Suppressor macrophage treated with lipopolysaccharide for 1 hour (primary cell): ENCODE data around the gene THOC6.
"Not testable (repeated sequence)": the region's sequence is repeated elsewhere in the genome, so short reads cannot be mapped to it uniquely, and the experiment has no call there.

ENCODE experiments used
- DNase-seq, 3 donors: peaks; one replicate each; pipeline ENCODE4 v3.0.0-alpha.2; 2020 to 2022

THOC6 gene

GRCh38 chr16:3057181-3058138, 33.6 kb downstream of the THOC6 start:
- peak in 1 of 3 donors; percentile 9 for DNase-seq

- DNase-seq = peak in 2 of 3 donors; percentile 29 to 42
Measured at GRCh38 chr16:3058139-3059030, 34.5 kb downstream of the THOC6 start.

GRCh38 chr16:3059041-3059722, 35.3 kb downstream of the THOC6 start:
- DNase-seq = peak; percentile 96 to 99 (median 96)

GRCh38 chr16:3059723-3060242, 35.9 kb downstream of the THOC6 start:
- DNase-seq = no peak

- DNase-seq = peak in 1 of 3 donors; percentile 24
Measured at GRCh38 chr16:3060339-3061127, 36.7 kb downstream of the THOC6 start.

GRCh38 chr16:3062553-3062952, 38.7 kb downstream of the THOC6 start:
- DNase-seq = no peak

GRCh38 chr16:3063625-3064386, 40.0 kb downstream of the THOC6 start:
- DNase-seq = no peak

GRCh38 chr16:3065069-3065741, 41.4 kb downstream of the THOC6 start, which contains the start of gene IL32:
Gene IL32 (plus strand): TSS chr16:3065640. CDS start chr16:3065812, 172 bp downstream.
- DNase-seq = peak; percentile 54 to 75 (median 74)

GRCh38 chr16:3065742-3066439, 42.1 kb downstream of the THOC6 start:
- no peak for DNase-seq

- no peak for DNase-seq
Measured at GRCh38 chr16:3066440-3066748, 42.6 kb downstream of the THOC6 start.

GRCh38 chr16:3068487-3068886, 44.7 kb downstream of the THOC6 start:
- no peak for DNase-seq

GRCh38 chr16:3069146-3069545, 45.3 kb downstream of the THOC6 start:
- not testable (repeated sequence) for DNase-seq

- no peak for DNase-seq
Measured at GRCh38 chr16:3070608-3071111, 46.8 kb downstream of the THOC6 start.

- no peak for DNase-seq
Measured at GRCh38 chr16:3071655-3072054, 47.8 kb downstream of the THOC6 start.

- not testable (repeated sequence) for DNase-seq
Measured at GRCh38 chr16:3072148-3072547, 48.3 kb downstream of the THOC6 start.

GRCh38 chr16:3072576-3073263, 48.9 kb downstream of the THOC6 start:
- DNase-seq = not testable (repeated sequence)

GRCh38 chr16:3073448-3073847, 49.6 kb downstream of the THOC6 start:
- no peak for DNase-seq

GRCh38 chr16:3074860-3075522, 51.2 kb downstream of the THOC6 start:
- peak in 2 of 3 donors; percentile 11 to 33 for DNase-seq
